Measurements from ENCODE around the gene MAP4.
"Not testable (repeated sequence)": the region's sequence is repeated elsewhere in the genome, so short reads cannot be mapped to it uniquely, and the experiment has no call there.

The MAP4 gene

DNA sequence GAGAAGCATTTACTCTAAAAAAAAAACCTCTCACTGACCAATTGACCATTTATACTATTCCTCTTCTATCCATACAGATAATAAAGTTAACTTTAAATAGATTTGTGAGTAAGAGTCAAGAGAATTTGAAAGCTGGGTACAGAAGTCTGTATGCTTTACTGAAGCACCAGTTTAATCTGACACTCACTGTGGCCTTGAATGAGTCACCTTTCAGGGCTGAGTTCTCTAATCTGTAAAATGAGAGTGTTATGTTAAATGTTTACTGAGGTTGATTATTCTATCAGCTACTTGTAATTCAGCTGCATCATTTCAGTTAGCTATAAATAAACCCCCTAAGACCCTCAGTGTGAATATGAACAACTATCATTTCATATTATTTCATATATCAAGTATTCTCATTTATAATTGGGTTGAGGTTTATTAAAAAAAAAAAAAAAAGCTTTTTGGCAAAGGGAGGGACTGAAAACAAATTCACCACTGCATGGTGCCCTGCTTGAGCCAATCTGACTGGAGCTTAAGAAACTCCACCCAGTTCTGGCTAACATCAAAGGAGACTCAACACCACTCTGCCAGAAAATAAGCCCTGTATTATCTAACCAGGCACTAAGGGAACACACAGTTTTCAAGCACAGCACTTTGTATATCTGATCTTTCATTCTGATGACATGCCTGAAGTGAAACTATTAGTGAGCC, 2.8 kb downstream of the MAP4 start:
- peak; percentile 78 for DNase-seq (ENCODE audit: low read depth)

DNA sequence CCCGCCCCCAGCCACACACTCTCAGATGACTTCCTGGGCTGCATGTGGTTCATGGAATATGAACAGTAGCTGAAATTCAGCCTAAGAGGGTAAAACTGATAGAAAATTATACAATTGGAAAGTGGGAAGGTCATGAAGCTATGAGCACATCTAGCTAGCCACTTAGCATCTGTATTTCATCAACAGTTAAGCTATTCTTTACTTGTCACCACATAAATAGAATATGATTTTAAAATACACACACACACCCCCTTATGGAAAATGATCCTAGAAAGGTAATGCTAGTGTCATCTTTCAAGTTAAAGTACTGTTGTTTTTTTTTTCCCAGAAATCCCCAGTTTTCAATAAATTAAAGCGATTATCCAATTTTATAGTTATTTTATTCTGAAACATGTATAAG, 3.6 kb downstream of the MAP4 start:
- no peak for DNase-seq (ENCODE audit: low read depth)

DNA sequence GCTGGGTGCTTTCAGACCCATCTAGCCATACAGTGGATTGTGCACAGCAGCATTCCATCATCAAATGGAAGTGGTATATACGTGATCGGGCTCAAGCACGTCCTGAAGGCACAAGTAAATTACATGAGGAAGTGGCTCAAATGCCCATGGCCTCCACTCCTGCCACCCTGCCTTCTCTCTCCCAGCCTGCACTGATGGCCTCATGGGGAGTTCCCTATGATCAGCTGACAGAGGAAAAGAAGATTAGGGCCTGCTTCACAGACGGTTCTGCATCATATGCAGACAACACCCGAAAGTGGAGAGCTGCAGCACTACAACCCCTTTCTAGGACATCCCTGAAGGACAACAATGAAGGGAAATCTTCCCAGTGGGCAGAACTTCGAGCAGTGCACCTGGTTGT, 8.2 kb downstream of the MAP4 start:
- not testable (repeated sequence) for DNase-seq (ENCODE audit: low read depth)

DNA sequence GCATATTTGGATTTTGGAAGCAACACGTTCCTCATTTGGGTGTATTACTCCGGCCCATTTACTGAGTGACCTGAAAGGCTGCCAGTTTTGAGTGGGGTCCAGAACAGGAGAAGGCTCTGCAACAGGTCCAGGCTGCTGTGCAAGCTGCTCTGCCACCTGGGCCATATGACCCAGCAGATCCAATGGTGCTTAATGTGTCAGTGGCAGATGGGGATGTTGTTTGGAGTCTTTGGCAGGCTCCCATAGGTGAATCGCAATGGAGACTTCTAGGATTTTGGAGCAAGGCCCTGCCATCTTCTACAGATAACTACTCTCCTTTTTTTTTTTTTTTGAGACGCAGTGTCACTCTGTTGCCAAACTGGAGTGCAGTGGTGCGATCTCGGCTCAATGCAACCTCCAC, 8.9 kb downstream of the MAP4 start:
- DNase-seq (ENCODE audit: low read depth), result not testable (repeated sequence)

DNA sequence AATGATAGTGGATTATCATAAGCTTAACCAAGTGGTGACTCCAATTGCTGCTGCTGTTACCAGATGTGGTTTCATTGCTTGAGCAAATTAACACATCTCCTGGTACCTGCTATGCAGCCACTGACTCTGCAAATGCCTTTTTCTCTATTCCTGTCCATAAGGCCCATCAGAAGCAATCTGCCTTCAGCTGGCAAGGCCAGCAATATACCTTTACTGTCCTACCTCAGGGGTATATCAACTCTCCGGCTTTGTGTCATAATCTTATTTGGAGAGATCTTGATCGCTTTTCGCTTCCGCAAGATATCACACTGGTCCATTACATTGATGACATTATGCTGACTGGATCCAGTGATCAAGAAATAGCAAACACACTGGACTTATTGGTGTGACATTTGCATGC, 9.4 kb downstream of the MAP4 start:
- not testable (repeated sequence) for DNase-seq (ENCODE audit: low read depth)

DNA sequence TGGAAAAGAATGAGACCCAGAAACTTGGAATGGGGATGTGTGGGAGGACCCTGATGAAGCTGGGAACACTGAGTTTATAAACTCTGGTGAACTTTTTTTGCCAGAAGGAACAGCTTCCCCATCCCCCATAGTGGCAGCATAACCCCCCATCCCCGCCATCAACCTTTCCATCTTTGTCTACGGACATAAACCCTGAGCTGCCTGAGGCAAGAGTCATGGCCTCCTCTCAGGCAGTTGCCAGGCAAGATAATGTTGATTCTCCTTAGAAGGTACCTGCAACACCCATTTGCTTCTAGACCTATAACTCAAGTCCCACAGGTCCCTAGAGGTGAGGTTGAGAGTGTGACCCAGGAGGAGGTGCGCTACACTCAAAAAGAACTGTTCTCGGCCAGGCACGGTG, 11.5 kb downstream of the MAP4 start:
- DNase-seq (ENCODE audit: low read depth), result no peak

DNA sequence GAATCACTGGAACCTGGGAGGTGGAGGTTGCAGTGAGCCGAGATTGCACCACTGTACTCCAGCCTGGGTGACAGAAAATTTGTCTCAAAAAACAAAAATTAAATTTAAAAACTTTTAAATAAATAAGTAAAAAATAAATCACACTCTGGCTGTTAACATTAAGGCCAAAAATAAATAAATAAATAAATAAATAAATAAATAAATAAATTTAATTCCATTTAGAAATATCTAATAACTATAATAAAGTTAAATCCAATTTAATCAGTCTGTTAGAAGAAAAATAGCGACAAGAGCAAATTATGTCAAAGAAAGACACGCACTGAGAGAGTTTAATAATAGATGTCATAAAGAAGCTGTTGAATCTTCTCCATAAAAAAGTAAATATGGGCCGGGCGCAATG, 13.4 kb downstream of the MAP4 start:
- DNase-seq (ENCODE audit: low read depth), result no peak

DNA sequence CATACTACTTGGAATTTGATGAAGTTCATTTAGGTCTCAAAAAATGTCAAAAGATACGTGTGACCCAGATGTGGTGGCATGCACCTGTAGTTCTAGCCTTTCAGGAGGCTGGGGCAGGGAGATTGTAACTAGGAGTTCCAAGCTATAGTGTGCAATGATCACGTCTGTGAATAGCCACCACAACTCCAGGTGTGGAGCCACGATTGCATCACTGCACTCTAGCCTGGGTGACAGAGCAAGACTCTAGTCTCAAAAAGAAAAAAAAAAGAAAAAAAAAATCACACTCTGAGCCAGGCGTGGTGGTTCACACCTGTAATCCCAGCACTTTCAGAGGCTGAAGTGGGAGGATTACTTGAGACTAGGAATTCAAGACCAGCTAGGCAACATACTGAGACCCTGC, 14.2 kb downstream of the MAP4 start:
- DNase-seq (ENCODE audit: low read depth), result no peak

DNA sequence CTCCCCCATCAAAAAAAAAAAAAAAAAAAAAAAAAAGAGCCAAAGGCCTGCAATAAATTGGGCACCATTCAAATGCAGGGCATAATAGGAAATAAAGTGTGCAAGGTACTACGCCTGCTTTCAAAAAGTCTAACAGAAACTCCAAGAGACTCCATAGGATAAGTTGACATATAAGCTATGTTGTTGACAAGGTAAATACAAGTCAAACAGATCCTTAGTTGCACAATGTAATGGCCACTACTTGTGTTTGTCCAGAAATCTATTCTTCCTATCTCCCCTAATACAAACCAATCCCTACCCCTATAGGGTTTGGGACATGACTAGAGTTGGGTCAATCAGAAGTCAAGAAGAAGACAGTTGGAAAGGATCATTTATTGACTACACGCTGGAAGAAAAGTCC, 16.0 kb downstream of the MAP4 start:
- no peak for DNase-seq (ENCODE audit: low read depth)

DNA sequence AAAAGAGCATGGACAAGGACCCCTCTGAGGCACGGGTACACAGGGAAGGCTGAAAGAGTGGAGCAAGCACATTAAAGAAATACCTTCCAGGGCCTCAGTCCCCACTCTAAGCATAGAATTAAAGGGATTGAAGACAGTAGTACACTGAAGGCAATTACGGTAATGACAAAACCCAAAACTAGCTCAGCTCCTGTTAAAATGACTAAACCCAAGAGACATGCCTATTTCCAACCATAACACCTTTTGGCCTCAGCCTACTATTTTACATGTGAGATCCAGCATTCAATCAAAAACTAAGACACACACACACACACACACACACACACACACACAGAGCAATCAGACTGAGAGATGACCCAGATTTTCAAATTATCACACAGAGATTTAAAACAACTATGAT, 19.8 kb downstream of the MAP4 start:
- no peak for DNase-seq (ENCODE audit: low read depth)

DNA sequence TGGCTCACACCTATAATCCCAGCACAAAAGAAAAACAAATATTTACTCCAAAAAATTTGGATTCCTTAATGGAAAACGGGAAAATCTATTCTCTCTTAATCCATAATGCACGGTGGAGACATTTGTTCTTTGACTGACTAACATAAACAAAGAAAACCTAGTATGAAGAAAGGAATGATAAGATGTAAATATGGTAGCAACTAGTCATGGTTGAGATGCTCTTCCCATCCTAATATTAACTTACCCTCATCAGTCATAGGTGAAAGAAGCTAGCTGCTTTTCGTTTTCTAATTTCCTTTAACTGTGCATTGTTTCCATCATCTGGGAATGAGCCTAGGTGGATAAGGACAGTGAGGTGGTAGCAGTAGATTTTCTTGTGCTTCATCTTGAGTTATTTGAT, 22.0 kb downstream of the MAP4 start:
- DNase-seq (ENCODE audit: low read depth), result peak; percentile 21

DNA sequence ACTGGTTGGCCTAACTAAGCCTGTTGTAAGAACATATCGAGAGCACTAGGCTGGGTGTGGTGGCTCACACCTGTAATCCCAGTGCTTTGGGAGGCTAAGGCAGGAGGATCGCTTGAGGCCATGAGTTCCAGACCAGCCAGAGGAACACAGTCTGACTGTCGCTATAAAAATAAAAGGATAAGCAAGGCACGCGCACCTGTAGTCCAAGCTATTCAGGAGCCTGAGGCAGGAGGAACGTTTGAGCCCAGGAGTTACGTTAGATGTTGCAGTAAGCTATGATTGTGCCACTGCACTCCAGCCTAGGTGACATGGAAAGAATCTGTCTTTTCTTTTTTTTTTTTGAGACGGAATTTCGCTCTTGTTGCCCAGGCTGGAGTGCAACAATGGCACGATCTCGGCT, 24.9 kb downstream of the MAP4 start:
- no peak for DNase-seq (ENCODE audit: low read depth)

DNA sequence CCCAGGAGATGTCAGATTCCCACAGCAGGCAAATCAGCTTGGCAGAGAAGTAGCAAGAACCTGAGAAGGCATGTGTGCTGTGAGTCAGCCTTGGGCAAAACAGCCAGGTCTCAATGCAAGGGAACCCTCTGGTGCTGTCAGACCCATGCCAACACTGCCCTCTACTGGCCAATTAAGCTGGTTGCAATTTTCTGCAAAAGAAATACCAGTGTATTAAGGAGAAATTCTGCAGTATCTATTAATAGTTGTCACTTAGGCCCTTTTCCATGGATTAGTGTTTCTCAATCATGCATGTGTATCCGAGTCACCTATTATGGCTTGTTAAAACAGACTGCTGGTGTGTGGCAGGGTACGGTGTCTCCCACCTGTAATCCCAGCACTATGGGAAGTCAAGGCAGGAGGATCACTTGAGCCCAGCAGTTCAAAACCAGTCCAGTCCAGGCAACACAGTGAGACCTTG, 26.2 kb downstream of the MAP4 start:
- peak; percentile 92 for DNase-seq (ENCODE audit: low read depth)

DNA sequence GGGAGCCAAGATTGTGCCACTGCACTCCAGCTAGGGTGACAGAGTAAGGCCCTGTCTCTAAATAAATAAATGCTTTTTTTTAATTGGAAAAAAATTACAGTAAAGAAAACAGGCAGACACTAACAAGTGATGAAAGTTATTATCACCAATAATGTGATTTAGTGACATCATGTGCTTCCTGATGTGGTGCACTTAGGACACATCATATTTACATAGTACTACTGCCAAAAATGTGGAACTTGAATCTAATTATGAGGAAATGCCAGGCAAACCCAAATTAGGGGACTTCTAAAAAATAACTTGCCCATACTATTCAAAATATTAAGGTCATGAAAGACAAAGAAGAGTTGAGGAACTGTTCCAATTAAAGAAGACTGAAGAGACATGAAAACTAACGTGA, 30.8 kb downstream of the MAP4 start:
- DNase-seq (ENCODE audit: low read depth), result no peak

DNA sequence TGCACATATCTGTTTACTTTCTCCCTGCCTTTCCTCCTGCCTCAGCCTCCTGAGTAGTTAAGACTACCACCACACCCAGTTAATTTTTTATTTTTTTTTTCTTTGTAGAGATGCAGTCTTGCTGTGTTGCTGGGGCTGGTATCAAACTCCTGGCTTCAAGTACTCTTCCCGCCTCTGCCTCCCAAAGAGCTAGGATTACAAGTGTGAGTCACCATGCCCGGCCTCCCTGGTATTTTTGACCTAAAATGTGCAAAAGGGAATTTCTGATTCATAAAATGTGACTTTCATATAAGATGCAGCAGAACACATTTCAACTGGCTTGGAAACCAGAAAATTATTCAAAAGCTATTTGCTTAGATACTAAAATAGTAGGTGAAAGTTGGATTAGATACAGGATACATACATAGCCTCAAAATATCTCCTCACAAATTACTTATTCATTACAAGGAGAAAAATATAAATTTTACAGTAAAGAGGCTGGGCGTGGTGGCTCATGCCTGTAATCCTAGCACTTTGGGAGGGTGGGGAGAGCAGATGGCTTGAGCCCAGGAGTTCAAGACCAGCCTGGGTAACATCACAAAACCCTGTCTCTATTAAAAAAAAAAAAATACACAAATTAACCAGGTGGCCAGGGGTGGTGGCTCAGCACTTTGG, 32.0 kb downstream of the MAP4 start:
- peak; percentile 83 for DNase-seq (ENCODE audit: low read depth)

DNA sequence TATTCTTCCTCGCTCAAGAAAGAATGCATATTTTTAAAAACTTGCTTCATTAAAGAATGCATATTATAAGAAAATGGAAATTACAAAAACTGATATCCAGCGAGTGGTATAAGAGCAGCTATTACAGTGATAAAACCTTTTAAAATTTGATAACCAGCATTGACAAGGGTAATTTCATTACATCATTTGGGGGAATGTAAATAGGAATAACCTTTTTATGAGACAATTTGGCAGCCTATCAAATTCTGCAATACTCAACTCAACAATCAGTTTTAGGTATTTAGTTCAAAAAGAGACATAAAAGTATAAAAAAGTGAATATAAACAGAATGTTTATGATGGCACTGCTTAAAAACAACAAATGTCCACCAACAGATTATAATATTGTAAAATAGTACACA, 35.4 kb downstream of the MAP4 start:
- DNase-seq (ENCODE audit: low read depth), result no peak

DNA sequence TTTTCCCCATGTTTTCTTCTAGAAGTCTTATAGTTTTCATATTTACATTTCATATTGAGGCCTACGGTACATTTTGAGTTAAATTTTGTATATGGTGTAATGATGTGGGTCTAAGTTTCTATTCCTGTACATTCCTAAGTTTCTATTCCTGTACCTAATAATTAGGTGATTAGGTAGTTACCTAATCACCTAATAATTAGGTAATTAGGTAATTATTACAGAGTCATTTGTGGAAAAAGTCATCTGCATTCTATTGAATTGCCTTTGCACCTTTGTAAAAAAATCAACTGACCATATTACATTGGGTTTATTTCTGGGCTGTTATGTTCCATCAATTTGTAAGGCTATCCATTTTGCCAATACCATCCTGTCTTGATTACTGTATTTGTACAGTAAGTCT, 37.1 kb downstream of the MAP4 start:
- no peak for DNase-seq (ENCODE audit: low read depth)

DNA sequence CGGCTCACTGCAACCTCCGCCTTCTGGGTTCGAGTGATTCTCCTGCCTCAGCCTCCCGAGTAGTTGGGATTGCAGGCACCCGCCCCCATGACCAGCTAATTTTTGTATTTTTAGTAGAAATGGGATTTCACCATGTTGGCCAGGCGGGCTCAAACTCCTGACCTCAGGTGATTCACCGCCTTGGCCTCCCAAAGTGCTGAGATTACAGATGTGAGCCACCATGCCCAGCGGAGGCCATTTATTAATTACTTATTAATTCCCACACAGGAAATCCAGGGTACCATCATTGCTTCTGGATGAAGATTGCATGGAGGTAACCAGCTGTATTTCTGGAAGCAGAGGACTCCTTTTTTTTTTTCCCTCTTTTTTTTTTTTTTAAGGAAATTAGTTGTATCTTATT, 37.8 kb downstream of the MAP4 start:
- peak; percentile 20 for DNase-seq (ENCODE audit: low read depth)

DNA sequence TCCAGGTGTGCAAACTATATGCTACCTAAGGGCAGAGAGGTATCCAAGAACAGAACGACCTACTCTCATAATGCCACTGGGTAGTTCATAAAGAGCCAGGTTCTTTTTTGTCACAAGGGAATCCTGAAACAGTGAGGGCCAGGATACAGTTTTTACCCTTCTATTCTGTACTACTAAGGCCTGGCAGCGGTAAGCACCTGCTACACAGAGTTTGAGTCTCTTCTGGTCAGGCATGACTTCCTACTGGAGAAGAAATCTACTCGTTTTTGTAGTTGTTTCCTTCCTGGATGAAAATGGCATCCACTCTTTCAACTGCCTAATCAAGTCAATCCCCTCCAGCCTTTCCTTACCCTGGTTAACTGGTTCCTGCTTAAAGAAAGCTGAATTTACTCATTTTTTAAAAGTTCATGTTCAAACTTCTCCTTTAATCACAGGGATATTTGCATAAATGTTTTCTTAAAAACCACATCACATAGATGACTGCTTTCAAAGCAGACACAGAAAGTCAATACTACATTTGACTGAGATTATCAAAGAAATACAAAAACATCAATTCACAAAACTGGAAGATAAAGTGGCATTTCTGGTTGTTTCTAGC, 40.0 kb downstream of the MAP4 start:
- no peak for DNase-seq (ENCODE audit: low read depth)

DNA sequence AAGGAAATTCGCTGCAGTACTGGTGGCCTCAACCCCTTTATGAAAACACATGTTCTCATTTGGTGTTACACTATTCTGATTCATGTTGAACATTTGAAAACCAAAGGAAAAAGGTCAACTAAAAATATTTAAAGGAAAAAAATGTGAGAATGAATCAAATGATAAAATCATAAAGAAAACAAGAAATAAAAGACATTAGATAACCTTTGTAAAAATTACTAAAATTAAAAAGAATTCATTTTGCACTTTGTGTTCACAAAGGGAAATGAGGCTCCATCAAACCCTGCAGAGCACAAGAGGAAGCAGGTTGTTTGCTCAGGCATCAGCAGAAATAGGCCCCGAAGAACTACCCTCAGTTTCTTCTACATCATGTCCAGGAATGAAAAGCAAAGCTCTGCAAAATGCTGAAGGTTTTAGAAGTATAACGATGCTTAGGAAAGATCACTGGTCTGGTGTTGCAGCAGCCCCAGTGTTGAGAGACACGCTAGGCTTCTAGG, 41.2 kb downstream of the MAP4 start:
- no peak for DNase-seq (ENCODE audit: low read depth)

DNA sequence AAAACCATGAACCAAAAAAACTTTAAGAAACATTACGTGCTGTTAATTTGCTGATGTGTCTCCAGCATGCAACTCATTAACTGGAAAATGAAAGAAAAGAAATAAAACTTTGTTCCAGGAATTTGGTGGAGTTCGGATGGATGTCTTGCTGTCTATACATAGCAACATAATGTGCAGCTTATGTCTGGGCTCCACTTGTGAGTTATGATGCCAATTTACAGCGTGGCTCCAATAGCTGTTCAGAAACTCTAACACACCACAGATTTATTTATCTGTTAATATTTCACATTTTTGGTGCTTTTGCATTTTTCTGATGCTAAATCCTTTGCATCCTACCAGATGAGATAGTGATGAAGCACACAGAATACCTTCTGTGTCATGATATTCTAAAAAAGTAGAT, 45.1 kb downstream of the MAP4 start:
- DNase-seq (ENCODE audit: low read depth), result no peak

DNA sequence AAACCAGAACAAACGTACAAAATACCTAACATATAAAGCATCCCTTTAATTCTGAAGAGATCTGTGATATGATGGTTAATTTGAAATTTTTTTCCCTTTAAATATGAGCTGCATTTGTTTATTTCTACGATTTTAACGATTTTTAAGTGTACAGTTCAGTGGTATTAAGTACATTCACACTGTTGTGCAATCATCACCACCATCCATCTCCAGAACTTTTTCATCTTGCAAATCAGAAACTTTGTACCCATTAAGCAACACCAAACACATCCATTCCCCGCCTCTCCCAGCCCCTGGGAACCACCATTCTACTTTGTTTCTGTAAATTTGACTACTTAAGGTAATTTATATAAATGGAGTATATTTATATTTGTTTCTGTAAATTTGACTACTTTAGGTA, 51.5 kb downstream of the MAP4 start:
- no peak for DNase-seq (ENCODE audit: low read depth)

DNA sequence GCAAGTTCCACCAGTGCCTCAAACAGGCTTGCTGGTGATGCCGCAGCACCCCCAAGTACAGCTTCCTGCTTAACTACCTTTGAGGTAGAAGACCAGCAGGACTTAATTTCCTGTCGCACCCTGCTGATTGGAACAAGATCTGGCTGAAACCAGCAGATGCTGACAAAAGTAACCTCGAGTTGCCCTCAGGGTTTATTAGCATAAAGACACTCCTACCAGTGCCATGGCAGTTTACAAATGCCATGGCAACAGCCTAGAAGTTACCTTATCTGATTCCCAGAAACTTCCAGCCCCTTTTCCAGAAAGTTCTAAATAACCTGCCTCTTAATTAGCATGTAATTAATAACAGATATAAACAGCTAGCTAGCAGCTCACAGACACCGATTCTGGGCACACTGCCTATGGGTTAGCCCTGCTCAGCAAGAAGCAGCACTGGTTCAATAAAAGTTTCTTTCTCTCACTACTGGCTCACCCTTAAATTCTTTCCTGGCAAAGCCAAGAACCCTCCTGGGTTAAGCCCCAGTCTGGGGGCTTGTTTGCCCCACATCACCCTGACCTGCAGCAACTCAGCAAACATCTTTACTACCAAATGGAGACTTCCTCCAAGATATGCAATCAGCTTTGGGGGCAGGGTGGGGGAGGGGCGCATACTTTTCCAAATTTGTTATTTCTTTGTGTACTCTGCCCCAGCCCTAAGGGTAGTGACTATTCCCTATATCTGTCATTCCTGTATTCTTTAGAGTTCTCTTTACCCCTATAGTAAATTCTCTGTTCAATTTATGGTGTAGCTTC, 54.2 kb downstream of the MAP4 start:
- no peak for DNase-seq (ENCODE audit: low read depth)
